Mesendoderm (in vitro differentiated cells): ENCODE measurements around the gene INPPL1.

Source experiments
- DNase-seq: peaks from one replicate; pipeline ENCODE4 v3.0.0; 2013
- H2AK5ac ChIP-seq: 2 replicates; pipeline ENCODE4 v1.6.1; 2013; ENCODE audit warnings: low read length, inconsistent platforms
- H2BK120ac ChIP-seq: 2 replicates; pipeline ENCODE4 v1.6.1; 2013; ENCODE audit warnings: low read depth, mild to moderate bottlenecking, low read length, moderate library complexity, mixed read lengths
- H2BK15ac ChIP-seq: replicated peaks from 2 replicates; pipeline ENCODE4 v1.6.1; 2013; ENCODE audit warnings: low read depth, mild to moderate bottlenecking, moderate library complexity
- H2BK5ac ChIP-seq: 2 replicates; pipeline ENCODE4 v1.6.1; 2013; ENCODE audit warnings: low read length, inconsistent platforms
- H3K18ac ChIP-seq: 2 replicates; pipeline ENCODE4 v1.6.1; 2013; ENCODE audit warnings: mild to moderate bottlenecking, low read length, mixed read lengths
- H3K23ac ChIP-seq: one replicate; pipeline ENCODE4 v1.6.1; 2013; ENCODE audit warnings: low read length
- H3K27ac ChIP-seq: 2 replicates; pipeline ENCODE4 v1.5.1; 2013; ENCODE audit warnings: low read depth, mild to moderate bottlenecking, inconsistent platforms, low read length, moderate library complexity
- H3K27me3 ChIP-seq: 2 replicates; pipeline ENCODE4 v1.6.1; 2013; ENCODE audit warnings: low read length, control low read depth, mild to moderate bottlenecking, inconsistent platforms; ENCODE audit not compliant: insufficient read depth, poor library complexity
- H3K36me3 ChIP-seq: 2 replicates; pipeline ENCODE4 v1.6.1; 2013; ENCODE audit warnings: low read length, inconsistent platforms; ENCODE audit not compliant: control insufficient read depth, insufficient read depth
- H3K4ac ChIP-seq: one replicate; pipeline ENCODE4 v1.6.1; 2013; ENCODE audit warnings: low read depth, mild to moderate bottlenecking, low read length, moderate library complexity
- H3K4me1 ChIP-seq: 2 replicates; pipeline ENCODE4 v1.6.1; 2013; ENCODE audit warnings: low read depth, low read length, inconsistent platforms; ENCODE audit not compliant: control insufficient read depth
- H3K4me2 ChIP-seq: 2 replicates; pipeline ENCODE4 v1.6.1; 2013; ENCODE audit warnings: low read length
- H3K4me3 ChIP-seq: 2 replicates; pipeline ENCODE4 v1.5.1; 2013; ENCODE audit warnings: mild to moderate bottlenecking, low read length
- H3K56ac ChIP-seq: one replicate; pipeline ENCODE4 v1.6.1; 2013; ENCODE audit warnings: low read length
- H3K79me1 ChIP-seq: 2 replicates; pipeline ENCODE4 v1.6.1; 2013; ENCODE audit warnings: low read length, inconsistent platforms
- H3K79me2 ChIP-seq: 2 replicates; pipeline ENCODE4 v1.6.1; 2013; ENCODE audit warnings: mild to moderate bottlenecking, low read length; ENCODE audit not compliant: control insufficient read depth, insufficient read depth
- H3K9ac ChIP-seq: 2 replicates; pipeline ENCODE4 v1.6.1; 2013; ENCODE audit warnings: low read length, inconsistent platforms
- H4K5ac ChIP-seq: one replicate; pipeline ENCODE4 v1.6.1; 2013; ENCODE audit warnings: low read length
- H4K8ac ChIP-seq: one replicate; pipeline ENCODE4 v1.6.1; 2013; ENCODE audit warnings: low read depth, mild to moderate bottlenecking, control low read depth, low read length, moderate library complexity
- WGBS: extraction: QIAGEN DNeasy Blood & Tissue Kit; methylation state at CpG from one replicate; pipeline ENCODE4 v1.1.7; 2013; ENCODE audit warnings: low lambda C conversion rate, missing lambda C conversion rate; ENCODE audit not compliant: insufficient coverage; ENCODE audit errors: extremely low coverage; 5-methylcytosine and 5-hydroxymethylcytosine counted together

The INPPL1 gene

GRCh38 chr11:72254299-72254993, 29.9 kb downstream of the INPPL1 start:
- no peak overlapping the region for H4K8ac ChIP-seq
- no peak overlapping the region for H2BK120ac ChIP-seq
- WGBS = no CpG with 5 or more reads among the region's 5 CpGs
- no peaks in the 10 kb centered on the region for H3K27me3 ChIP-seq
- no peak overlapping the region for H2BK5ac ChIP-seq
- H4K5ac ChIP-seq = no peak overlapping the region
- H3K18ac ChIP-seq = no peak overlapping the region
- H3K27ac ChIP-seq = no peak overlapping the region
- no peak overlapping the region for H3K4ac ChIP-seq
- H2AK5ac ChIP-seq = no peak overlapping the region
- H3K4me1 ChIP-seq = no peaks in the 10 kb centered on the region
- H2BK15ac ChIP-seq = no peak overlapping the region
- no peak overlapping the region for H3K4me3 ChIP-seq
- no peaks in the 10 kb centered on the region for H3K79me2 ChIP-seq
- DNase-seq = no peak
- no peaks in the 10 kb centered on the region for H3K79me1 ChIP-seq
- H3K9ac ChIP-seq = no peak overlapping the region
- no peaks in the 10 kb centered on the region for H3K36me3 ChIP-seq
- no peak overlapping the region for H3K4me2 ChIP-seq
- H3K23ac ChIP-seq = no peak overlapping the region
- no peak overlapping the region for H3K56ac ChIP-seq

DNA sequence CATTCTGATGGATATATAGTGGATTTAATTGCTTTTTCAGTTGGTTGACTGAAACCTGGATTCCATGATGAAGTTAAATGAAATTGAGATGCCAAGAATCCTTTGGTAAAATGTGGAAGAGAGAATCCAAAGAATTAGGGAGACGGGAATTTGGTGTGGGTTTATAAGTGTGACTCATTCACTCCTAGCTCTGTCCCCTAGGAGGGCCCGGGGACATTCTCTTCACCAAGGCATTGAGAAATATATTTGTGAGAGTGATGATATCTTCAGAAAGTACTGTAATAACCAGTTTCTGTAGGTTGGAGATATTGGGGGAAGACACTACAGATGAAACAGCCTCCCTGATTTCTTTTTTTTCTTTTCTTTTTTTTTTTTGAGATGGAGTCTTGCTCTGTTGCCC, 33.0 kb downstream of the INPPL1 start:
- Histone ChIP-seq H3K9ac (no peak overlapping the region), H3K27ac (no peak overlapping the region), H4K5ac (no peak overlapping the region), H2BK120ac (no peak overlapping the region), H3K36me3 (no peaks in the 10 kb centered on the region), H3K79me1 (no peaks in the 10 kb centered on the region), H4K8ac (no peak overlapping the region), H3K56ac (no peak overlapping the region), H3K18ac (no peak overlapping the region), H3K4me1 (no peaks in the 10 kb centered on the region), H2AK5ac (no peak overlapping the region), H2BK5ac (no peak overlapping the region), H3K79me2 (no peaks in the 10 kb centered on the region), H3K4me3 (no peak overlapping the region), H3K4ac (no peak overlapping the region), H3K27me3 (no peaks in the 10 kb centered on the region), H3K23ac (no peak overlapping the region), H2BK15ac (no peak overlapping the region), H3K4me2 (no peak overlapping the region)
- DNase-seq = no peak
- WGBS = no CpG with 5 or more reads among the region's 2 CpGs

- Histone ChIP-seq H3K4me2 (no peak overlapping the region), H3K79me1 (no peaks in the 10 kb centered on the region), H3K4me3 (no peak overlapping the region), H3K9ac (no peak overlapping the region), H3K56ac (no peak overlapping the region), H3K23ac (no peak overlapping the region), H4K8ac (no peak overlapping the region), H2BK5ac (no peak overlapping the region), H3K4ac (no peak overlapping the region), H3K79me2 (no peaks in the 10 kb centered on the region), H2BK120ac (no peak overlapping the region), H4K5ac (no peak overlapping the region), H3K27ac (no peak overlapping the region), H3K4me1 (no peaks in the 10 kb centered on the region), H3K18ac (no peak overlapping the region), H3K36me3 (no peaks in the 10 kb centered on the region), H2AK5ac (no peak overlapping the region), H3K27me3 (no peaks in the 10 kb centered on the region), H2BK15ac (no peak overlapping the region)
- no peak for DNase-seq
- no CpG with 5 or more reads among the region's 2 CpGs for WGBS
Observed at GRCh38 chr11:72259490-72259889, 34.9 kb downstream of the INPPL1 start.

GRCh38 chr11:72260574-72260973, 36.0 kb downstream of the INPPL1 start:
- Histone ChIP-seq H3K56ac (no peak overlapping the region), H3K23ac (no peak overlapping the region), H3K4ac (no peak overlapping the region), H3K9ac (no peak overlapping the region), H4K8ac (no peak overlapping the region), H2AK5ac (no peak overlapping the region), H3K18ac (no peak overlapping the region), H3K4me3 (no peak overlapping the region), H4K5ac (no peak overlapping the region), H3K27me3 (no peaks in the 10 kb centered on the region), H3K4me1 (no peaks in the 10 kb centered on the region), H2BK15ac (no peak overlapping the region), H2BK5ac (no peak overlapping the region), H3K27ac (no peak overlapping the region), H3K79me1 (no peaks in the 10 kb centered on the region), H2BK120ac (no peak overlapping the region), H3K79me2 (no peaks in the 10 kb centered on the region), H3K4me2 (no peak overlapping the region), H3K36me3 (no peaks in the 10 kb centered on the region)
- no CpG with 5 or more reads among the region's 5 CpGs for WGBS
- no peak for DNase-seq

DNA sequence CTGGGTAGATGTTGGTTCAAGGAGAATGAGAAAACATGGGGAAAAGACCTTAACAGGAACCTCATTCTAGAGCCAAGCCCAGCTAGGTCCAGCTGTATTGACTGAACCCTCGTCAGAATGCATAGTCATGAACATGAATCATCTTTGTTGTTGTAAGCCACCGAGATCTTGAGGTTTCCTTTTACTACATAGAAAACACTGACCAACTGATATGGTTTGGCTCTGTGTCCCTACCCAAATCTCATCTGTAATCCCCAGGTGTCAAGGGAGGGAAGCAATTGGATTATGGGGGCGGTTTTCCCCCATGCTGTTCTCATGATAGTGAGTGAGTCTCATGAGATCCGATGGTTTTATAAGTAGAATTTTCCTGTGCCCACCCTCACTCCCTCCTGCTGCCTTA, 38.8 kb downstream of the INPPL1 start:
- Histone ChIP-seq H2BK5ac (no peak overlapping the region), H3K27ac (no peak overlapping the region), H3K18ac (no peak overlapping the region), H3K4me3 (no peak overlapping the region), H3K27me3 (peaks cover 1% of the 10 kb centered on the region), H4K8ac (no peak overlapping the region), H2BK120ac (no peak overlapping the region), H3K4ac (no peak overlapping the region), H2BK15ac (no peak overlapping the region), H4K5ac (no peak overlapping the region), H3K79me1 (no peaks in the 10 kb centered on the region), H2AK5ac (no peak overlapping the region), H3K56ac (no peak overlapping the region), H3K4me1 (no peaks in the 10 kb centered on the region), H3K4me2 (no peak overlapping the region), H3K9ac (no peak overlapping the region), H3K79me2 (no peaks in the 10 kb centered on the region), H3K23ac (no peak overlapping the region), H3K36me3 (no peaks in the 10 kb centered on the region)
- WGBS = no CpG with 5 or more reads among the region's 4 CpGs
- DNase-seq = no peak

DNA sequence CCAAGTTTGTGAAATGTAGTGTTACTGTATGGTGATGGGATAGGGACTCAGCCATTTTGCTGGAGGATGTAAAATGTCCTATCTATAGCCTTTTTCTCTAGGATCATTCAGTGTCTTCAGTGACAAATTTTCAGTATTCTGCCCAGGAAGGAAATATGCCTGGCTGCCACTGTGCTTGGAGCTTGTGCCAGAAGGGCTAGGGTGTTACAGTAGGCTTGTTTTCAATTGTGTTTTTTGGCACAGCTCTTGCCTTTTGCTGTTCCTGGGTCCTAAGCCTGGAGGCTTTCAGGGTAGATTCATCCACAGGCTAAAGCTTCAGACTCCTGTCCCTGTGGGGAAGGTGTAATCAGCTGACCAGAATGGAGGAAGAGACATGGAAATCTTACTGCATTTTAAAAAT, 41.4 kb downstream of the INPPL1 start:
- H3K9ac ChIP-seq = no peak overlapping the region
- no peaks in the 10 kb centered on the region for H3K79me2 ChIP-seq
- H3K23ac ChIP-seq = no peak overlapping the region
- DNase-seq = no peak
- H3K4me2 ChIP-seq = no peak overlapping the region
- no peak overlapping the region for H3K27ac ChIP-seq
- H4K5ac ChIP-seq = no peak overlapping the region
- H2BK15ac ChIP-seq = no peak overlapping the region
- no peaks in the 10 kb centered on the region for H3K36me3 ChIP-seq
- no peak overlapping the region for H3K18ac ChIP-seq
- H4K8ac ChIP-seq = no peak overlapping the region
- no peak overlapping the region for H3K4ac ChIP-seq
- H2BK120ac ChIP-seq = no peak overlapping the region
- H3K4me3 ChIP-seq = no peak overlapping the region
- H3K4me1 ChIP-seq = no peaks in the 10 kb centered on the region
- no peaks in the 10 kb centered on the region for H3K79me1 ChIP-seq
- H2BK5ac ChIP-seq = no peak overlapping the region
- peaks cover 1% of the 10 kb centered on the region for H3K27me3 ChIP-seq
- H2AK5ac ChIP-seq = no peak overlapping the region
- no peak overlapping the region for H3K56ac ChIP-seq
